Right lobe of liver (tissue), 4 donors: ENCODE results near the gene TPST2.

Experiments
- CTCF ChIP-seq, 4 donors: fragments of 200-600 bp in 3 of 4; fragments of 450-650 bp in 1 of 4; IDR thresholded peaks; one replicate each; pipeline versions ENCODE4 v1.5.1 to v1.8.0; 2016 to 2022; ENCODE audit warnings: antibody characterized with exemption in 4 of 4, mild to moderate bottlenecking in 2 of 4
- POLR2A ChIP-seq: fragments of 450-650 bp; IDR thresholded peaks from one replicate; pipeline ENCODE4 v1.6.1; 2017; ENCODE audit warnings: antibody characterized with exemption, mild to moderate bottlenecking
- donor health status: DM: no; HTN: no; CAD: no.
- donor health status: DM: no; HTN: no; CAD: no.
- donor health status: DM: no; HTN: yes; CAD: no.

GRCh38 chr22:26501996-26502395, 87.9 kb downstream of the TPST2 start:
- TF ChIP-seq CTCF (IDR thresholded peaks at IDR 0.05) (no peak), POLR2A (no peak)
